GM19438 (cell line): Measurements from ENCODE around the gene PTP4A1.
"Not testable (repeated sequence)": the region's sequence is repeated elsewhere in the genome, so short reads cannot be mapped to it uniquely, and the experiment has no call there.

Source experiments
- ATAC-seq: cut with Tn5 transposase; IDR thresholded peaks from one replicate; pipeline ENCODE4 v1.9.1; 2021; ENCODE audit warnings: low read depth; ENCODE audit not compliant: unreplicated experiment

Gene PTP4A1

GRCh38 chr6:63572044-63572746 lies at the start of gene PTP4A1, which contains the start of gene LOC128125822:
Gene PTP4A1, plus strand, starts transcription at chr6:63572480. Its CDS starts 4,401 bp downstream, at chr6:63576881.
Gene LOC128125822, plus strand, starts transcription at chr6:63572480.
- ATAC-seq: peak; percentile 86

GRCh38 chr6:63522911-63523287 lies 49.4 kb upstream of the PTP4A1 start:
- ATAC-seq: not testable (repeated sequence)

GRCh38 chr6:63523630-63524029 lies 48.6 kb upstream of the PTP4A1 start:
- ATAC-seq: no peak

GRCh38 chr6:63525186-63525878 lies 46.9 kb upstream of the PTP4A1 start:
- peak; percentile 71 for ATAC-seq

- no peak for ATAC-seq
These were observed 45.3 kb upstream of the PTP4A1 start for GRCh38 chr6:63526931-63527330.

GRCh38 chr6:63527658-63528514 lies 44.4 kb upstream of the PTP4A1 start:
- no peak for ATAC-seq

GRCh38 chr6:63529498-63529897 lies 42.8 kb upstream of the PTP4A1 start:
- no peak for ATAC-seq

GRCh38 chr6:63530182-63530581 lies 42.1 kb upstream of the PTP4A1 start:
- ATAC-seq: no peak

GRCh38 chr6:63530991-63531390 lies 41.3 kb upstream of the PTP4A1 start:
- no peak for ATAC-seq

GRCh38 chr6:63533026-63533425 lies 39.3 kb upstream of the PTP4A1 start:
- no peak for ATAC-seq

- ATAC-seq: no peak
These were observed 38.3 kb upstream of the PTP4A1 start for GRCh38 chr6:63533952-63534351.

- no peak for ATAC-seq
These were observed 34.9 kb upstream of the PTP4A1 start for GRCh38 chr6:63537201-63537958.

- ATAC-seq: no peak
These were observed 34.4 kb upstream of the PTP4A1 start for GRCh38 chr6:63537959-63538300.

GRCh38 chr6:63538550-63538949 lies 33.7 kb upstream of the PTP4A1 start:
- no peak for ATAC-seq

- ATAC-seq: no peak
These were observed 29.3 kb upstream of the PTP4A1 start for GRCh38 chr6:63543001-63543400.

- ATAC-seq: no peak
These were observed 28.3 kb upstream of the PTP4A1 start for GRCh38 chr6:63543982-63544381.

- ATAC-seq: no peak
These were observed 26.0 kb upstream of the PTP4A1 start for GRCh38 chr6:63546236-63546635.

GRCh38 chr6:63546697-63547096 lies 25.6 kb upstream of the PTP4A1 start:
- no peak for ATAC-seq

GRCh38 chr6:63549076-63549475 lies 23.2 kb upstream of the PTP4A1 start:
- no peak for ATAC-seq

- ATAC-seq: peak; percentile 99
These were observed 19.1 kb upstream of the PTP4A1 start for GRCh38 chr6:63553208-63553607.

- ATAC-seq: no peak
These were observed 18.4 kb upstream of the PTP4A1 start for GRCh38 chr6:63553900-63554299.
